ENCODE data around the gene INO80E.

Gene INO80E

GRCh38 chr16:29977063-29977825 lies 18.8 kb upstream of the INO80E start:
- no peak for TF ChIP-seq CTCF (IDR thresholded peaks at IDR 0.05; ENCODE audit: low read depth, low read length)

GRCh38 chr16:29978081-29978480 lies 18.0 kb upstream of the INO80E start:
- no peak for DNase-seq (ENCODE audit: extremely low read depth, low read depth)
- TF ChIP-seq CTCF (IDR thresholded peaks at IDR 0.05; ENCODE audit: low read depth, low read length): no peak

More at GRCh38 chr16:29977063-29977825, 18.8 kb upstream of the INO80E start:
- no peak for DNase-seq (ENCODE audit: extremely low read depth, low read depth)

- no peak for TF ChIP-seq CTCF (IDR thresholded peaks at IDR 0.05; ENCODE audit: low read depth, low read length)
- DNase-seq (ENCODE audit: extremely low read depth, low read depth): no peak
Measured at GRCh38 chr16:29978564-29979270, 17.3 kb upstream of the INO80E start.

- TF ChIP-seq CTCF (IDR thresholded peaks at IDR 0.05; ENCODE audit: low read depth, low read length): no peak
- no peak for DNase-seq (ENCODE audit: extremely low read depth, low read depth)
Measured at GRCh38 chr16:29982560-29983419, 13.3 kb upstream of the INO80E start.

GRCh38 chr16:29983420-29984136 lies 12.5 kb upstream of the INO80E start:
- TF ChIP-seq CTCF (IDR thresholded peaks at IDR 0.05; ENCODE audit: low read depth, low read length): no peak

GRCh38 chr16:29984137-29984763 lies 11.8 kb upstream of the INO80E start:
- no peak for DNase-seq (ENCODE audit: extremely low read depth, low read depth)
- TF ChIP-seq CTCF (IDR thresholded peaks at IDR 0.05; ENCODE audit: low read depth, low read length): no peak

More at GRCh38 chr16:29983420-29984136, 12.5 kb upstream of the INO80E start:
- no peak for DNase-seq (ENCODE audit: extremely low read depth, low read depth)

Measured in AG09319 (cell line).